ENCODE data around the gene MYL3.
A peak's percentile ranks its signal among the peaks of the same experiment; 100 is the strongest.
"Not testable (repeated sequence)": the region's sequence is repeated elsewhere in the genome, so short reads cannot be mapped to it uniquely, and the experiment has no call there.

Gene MYL3

GRCh38 chr3:46824211-46824970 lies 38.9 kb downstream of the MYL3 start:
- DNase-seq (ENCODE audit: low spot score) = no peak

GRCh38 chr3:46823314-46823713 lies 39.9 kb downstream of the MYL3 start:
- not testable (repeated sequence) for DNase-seq (ENCODE audit: low spot score)

GRCh38 chr3:46821553-46821952 lies 41.7 kb downstream of the MYL3 start:
- DNase-seq (ENCODE audit: low spot score) = no peak

GRCh38 chr3:46820852-46821251 lies 42.4 kb downstream of the MYL3 start:
- DNase-seq (ENCODE audit: low spot score) = no peak

GRCh38 chr3:46812237-46812791 lies 50.9 kb downstream of the MYL3 start:
- DNase-seq (ENCODE audit: low spot score) = peak; percentile 66

GRCh38 chr3:46811615-46812236 lies 51.5 kb downstream of the MYL3 start:
- DNase-seq (ENCODE audit: low spot score) = no peak

- DNase-seq (ENCODE audit: low spot score) = not testable (repeated sequence)
Measured at GRCh38 chr3:46808766-46809165, 54.5 kb downstream of the MYL3 start.

All from CD4-positive, alpha-beta T cell treated with Interleukin-15 for 4 hours (primary cell).